ENCODE data around the gene SSH3.

SSH3 gene

DNA sequence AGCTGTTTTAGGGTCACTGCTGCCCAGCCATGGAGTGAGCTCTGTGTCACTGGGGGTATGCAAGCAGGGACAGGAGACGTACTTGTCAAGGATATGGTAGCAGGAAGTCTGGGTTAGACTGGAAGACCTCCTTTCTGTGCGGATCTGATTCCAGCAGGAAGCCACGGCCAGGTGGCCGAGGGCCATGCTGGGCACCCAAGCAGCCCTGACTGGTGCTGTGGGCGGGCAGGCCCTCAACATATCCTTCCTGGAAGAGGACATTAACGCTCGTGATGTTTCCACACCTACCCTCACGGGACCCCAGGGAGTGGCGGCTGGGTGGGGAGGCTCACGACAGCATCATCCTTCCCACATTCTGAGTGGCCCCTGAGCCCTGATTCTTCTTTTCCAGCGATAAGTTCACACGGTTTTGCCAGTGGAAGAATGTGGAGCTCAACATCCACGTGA lies 23.0 kb upstream of the SSH3 start:
- Histone ChIP-seq H3K9me3 (ENCODE audit: insufficient read depth, low read length) (no peaks in the 10 kb centered on the region), H2AFZ (ENCODE audit: low read depth, low read length, severe bottlenecking) (no peak overlapping the region), H3F3A (ENCODE audit: insufficient read depth) (peaks cover 18% of the 10 kb centered on the region), H3K4me2 (ENCODE audit: low read depth, low read length, poor library complexity, severe bottlenecking) (no peak overlapping the region), H3K9me2 (replicated peaks; ENCODE audit: insufficient read depth, low read length) (no peaks in the 10 kb centered on the region), H3K9ac (ENCODE audit: low read length) (no peak overlapping the region), H3K27ac (ENCODE audit: low read depth, low read length) (no peak overlapping the region), H3K27me3 (ENCODE audit: low read length) (no peaks in the 10 kb centered on the region), H3K4me3 (ENCODE audit: insufficient read depth, low read length, poor library complexity, severe bottlenecking) (no peak overlapping the region), H3K79me2 (ENCODE audit: insufficient read depth, low read length) (peaks cover 38% of the 10 kb centered on the region), H3K36me3 (ENCODE audit: low read length) (peaks cover 3% of the 10 kb centered on the region; the same call in 1 of the 2 replicates), H4K20me1 (ENCODE audit: low read depth, low read length) (no peaks in the 10 kb centered on the region)
- no peak for TF ChIP-seq EZH2phosphoT487 (conservative IDR thresholded peaks at IDR 0.05; ENCODE audit: low read length)
- TF ChIP-seq, protein P1, sequence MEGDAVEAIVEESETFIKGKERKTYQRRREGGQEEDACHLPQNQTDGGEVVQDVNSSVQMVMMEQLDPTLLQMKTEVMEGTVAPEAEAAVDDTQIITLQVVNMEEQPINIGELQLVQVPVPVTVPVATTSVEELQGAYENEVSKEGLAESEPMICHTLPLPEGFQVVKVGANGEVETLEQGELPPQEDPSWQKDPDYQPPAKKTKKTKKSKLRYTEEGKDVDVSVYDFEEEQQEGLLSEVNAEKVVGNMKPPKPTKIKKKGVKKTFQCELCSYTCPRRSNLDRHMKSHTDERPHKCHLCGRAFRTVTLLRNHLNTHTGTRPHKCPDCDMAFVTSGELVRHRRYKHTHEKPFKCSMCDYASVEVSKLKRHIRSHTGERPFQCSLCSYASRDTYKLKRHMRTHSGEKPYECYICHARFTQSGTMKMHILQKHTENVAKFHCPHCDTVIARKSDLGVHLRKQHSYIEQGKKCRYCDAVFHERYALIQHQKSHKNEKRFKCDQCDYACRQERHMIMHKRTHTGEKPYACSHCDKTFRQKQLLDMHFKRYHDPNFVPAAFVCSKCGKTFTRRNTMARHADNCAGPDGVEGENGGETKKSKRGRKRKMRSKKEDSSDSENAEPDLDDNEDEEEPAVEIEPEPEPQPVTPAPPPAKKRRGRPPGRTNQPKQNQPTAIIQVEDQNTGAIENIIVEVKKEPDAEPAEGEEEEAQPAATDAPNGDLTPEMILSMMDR (IDR thresholded peaks at IDR 0.05; ENCODE audit: insufficient read depth, low read length, poor library complexity, severe bottlenecking), result no peak

DNA sequence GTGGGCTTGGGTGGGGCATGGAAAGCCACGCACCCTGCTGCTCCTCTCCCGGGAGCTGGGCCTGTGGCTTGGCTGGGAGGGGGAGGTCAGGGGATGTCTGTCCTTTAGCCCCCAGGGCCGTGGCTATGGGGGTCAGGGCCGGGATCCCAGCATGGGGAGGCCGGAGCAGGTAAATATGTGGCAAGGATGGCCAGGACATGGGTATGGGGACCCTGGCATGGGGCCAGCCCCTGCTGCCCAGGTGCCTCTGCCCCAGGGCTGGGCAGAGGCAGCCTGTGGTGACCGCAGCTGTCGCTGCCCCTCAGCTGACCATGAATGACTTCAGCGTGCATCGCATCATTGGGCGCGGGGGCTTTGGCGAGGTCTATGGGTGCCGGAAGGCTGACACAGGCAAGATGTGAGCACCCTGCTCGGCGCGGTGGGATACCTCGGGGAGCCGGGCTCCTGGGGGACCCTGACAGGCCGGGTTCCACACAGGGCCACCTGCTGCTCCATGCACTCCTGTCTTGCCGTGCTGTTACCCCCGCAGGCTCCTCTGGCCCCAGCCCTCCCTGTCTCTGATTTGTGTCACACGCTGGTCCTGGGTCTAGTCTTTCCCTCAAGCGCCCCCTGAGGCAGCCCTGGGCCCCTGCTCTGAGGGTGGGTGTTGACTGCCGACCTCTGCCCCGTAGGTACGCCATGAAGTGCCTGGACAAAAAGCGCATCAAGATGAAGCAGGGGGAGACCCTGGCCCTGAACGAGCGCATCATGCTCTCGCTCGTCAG lies 22.4 kb upstream of the SSH3 start:
- no peak overlapping the region for H3K4me2 ChIP-seq (ENCODE audit: low read depth, low read length, poor library complexity, severe bottlenecking)
- no peak overlapping the region for H3K27ac ChIP-seq (ENCODE audit: low read depth, low read length)
- no peaks in the 10 kb centered on the region for H3K9me3 ChIP-seq (ENCODE audit: insufficient read depth, low read length)
- no peaks in the 10 kb centered on the region for H3K27me3 ChIP-seq (ENCODE audit: low read length)
- H3K36me3 ChIP-seq (ENCODE audit: low read length), result peaks cover 3% of the 10 kb centered on the region; the same call in 1 of the 2 replicates
- H2AFZ ChIP-seq (ENCODE audit: low read depth, low read length, severe bottlenecking), result no peak overlapping the region
- no peak overlapping the region for H3K9ac ChIP-seq (ENCODE audit: low read length)
- H3K79me2 ChIP-seq (ENCODE audit: insufficient read depth, low read length), result peaks cover 32% of the 10 kb centered on the region
- TF ChIP-seq EZH2phosphoT487 (conservative IDR thresholded peaks at IDR 0.05; ENCODE audit: low read length), result no peak
- TF ChIP-seq, protein P1 (IDR thresholded peaks at IDR 0.05; ENCODE audit: insufficient read depth, low read length, poor library complexity, severe bottlenecking), result no peak
- H3K4me3 ChIP-seq (ENCODE audit: insufficient read depth, low read length, poor library complexity, severe bottlenecking), result no peak overlapping the region
- H3K9me2 ChIP-seq (replicated peaks; ENCODE audit: insufficient read depth, low read length), result no peaks in the 10 kb centered on the region
- H3F3A ChIP-seq (ENCODE audit: insufficient read depth), result peaks cover 14% of the 10 kb centered on the region
- no peaks in the 10 kb centered on the region for H4K20me1 ChIP-seq (ENCODE audit: low read depth, low read length)

DNA sequence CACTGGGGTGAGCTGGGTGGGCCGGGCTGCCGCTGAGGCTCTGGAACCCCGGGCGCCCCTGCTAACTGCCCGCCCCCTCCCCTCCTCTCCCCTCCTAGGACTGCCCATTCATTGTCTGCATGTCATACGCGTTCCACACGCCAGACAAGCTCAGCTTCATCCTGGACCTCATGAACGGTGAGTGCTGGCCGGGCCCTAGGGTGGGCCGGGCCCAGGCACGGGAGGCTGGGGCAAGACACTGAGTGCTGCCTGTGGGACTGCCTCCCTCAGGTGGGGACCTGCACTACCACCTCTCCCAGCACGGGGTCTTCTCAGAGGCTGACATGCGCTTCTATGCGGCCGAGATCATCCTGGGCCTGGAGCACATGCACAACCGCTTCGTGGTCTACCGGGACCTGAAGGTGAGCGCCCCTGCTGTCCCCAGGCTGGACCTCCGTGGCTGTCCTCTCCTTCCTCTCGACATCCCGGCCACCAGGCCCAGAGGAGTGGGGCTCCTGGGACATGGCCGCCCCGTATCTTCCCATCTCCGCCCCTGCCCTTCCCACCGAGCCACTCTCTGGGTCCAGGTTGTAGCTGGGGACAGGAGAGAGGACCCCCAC lies 21.7 kb upstream of the SSH3 start:
- H3F3A ChIP-seq (ENCODE audit: insufficient read depth), result peaks cover 11% of the 10 kb centered on the region
- no peaks in the 10 kb centered on the region for H3K9me3 ChIP-seq (ENCODE audit: insufficient read depth, low read length)
- no peak for TF ChIP-seq EZH2phosphoT487 (conservative IDR thresholded peaks at IDR 0.05; ENCODE audit: low read length)
- TF ChIP-seq, protein P1 (IDR thresholded peaks at IDR 0.05; ENCODE audit: insufficient read depth, low read length, poor library complexity, severe bottlenecking), result no peak
- no peaks in the 10 kb centered on the region for H4K20me1 ChIP-seq (ENCODE audit: low read depth, low read length)
- H3K4me3 ChIP-seq (ENCODE audit: insufficient read depth, low read length, poor library complexity, severe bottlenecking), result no peak overlapping the region
- H3K79me2 ChIP-seq (ENCODE audit: insufficient read depth, low read length), result peaks cover 25% of the 10 kb centered on the region
- H3K27me3 ChIP-seq (ENCODE audit: low read length), result no peaks in the 10 kb centered on the region
- no peak overlapping the region for H3K27ac ChIP-seq (ENCODE audit: low read depth, low read length)
- H3K4me2 ChIP-seq (ENCODE audit: low read depth, low read length, poor library complexity, severe bottlenecking), result no peak overlapping the region
- peaks cover 3% of the 10 kb centered on the region; the same call in 1 of the 2 replicates for H3K36me3 ChIP-seq (ENCODE audit: low read length)
- H3K9ac ChIP-seq (ENCODE audit: low read length), result no peak overlapping the region
- H3K9me2 ChIP-seq (replicated peaks; ENCODE audit: insufficient read depth, low read length), result no peaks in the 10 kb centered on the region
- H2AFZ ChIP-seq (ENCODE audit: low read depth, low read length, severe bottlenecking), result no peak overlapping the region

Measured in SU-DHL-6 (cell line).